ENCODE data around the gene RNF227. TPM values are rescaled to one million over a fixed set of nuclear protein-coding genes. Genes with fewer than 3 reads are reported as not detected.

RNF227 gene
- total RNA-seq, 6 experiments from 2014 or later, result 0.18 to 0.70 (median 0.46) TPM

DNA sequence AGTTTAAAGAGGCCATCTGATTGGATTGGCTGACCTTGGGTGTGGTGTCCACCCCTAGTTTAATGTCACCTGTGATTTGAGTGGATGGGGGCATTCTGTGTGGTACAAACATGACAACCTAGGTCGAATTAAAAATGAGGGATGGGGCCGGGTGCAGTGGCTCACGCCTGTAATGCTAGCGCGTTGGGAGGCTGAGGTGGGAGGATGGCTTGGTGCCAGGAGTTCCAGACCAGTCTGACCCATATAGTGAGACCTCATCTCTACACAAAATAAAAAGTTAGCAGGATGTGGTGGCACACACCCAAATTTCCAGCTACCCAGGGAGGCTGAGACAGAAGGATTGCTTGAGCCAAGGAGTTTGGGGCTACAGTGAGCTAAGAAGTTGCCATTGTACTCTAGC, 30.4 kb upstream of the RNF227 start:
- Histone ChIP-seq H3K4me1 (no peaks in the 10 kb centered on the region), H3K27me3 (no peaks in the 10 kb centered on the region), H3K27ac (no peak overlapping the region), H3K36me3 (peaks cover 0 to 54% (median 18%) of the 10 kb centered on the region in 4 donors), H3K9me3 (no peaks in the 10 kb centered on the region), H3K4me3 (no peak overlapping the region)
- intact Hi-C loops (cut with DNase I), result no loop called here
- no peak for TF ChIP-seq POLR2A (IDR thresholded peaks at IDR 0.05)
- ATAC-seq (no peak), DNase-seq (no peak)
- WGBS (ENCODE audit: insufficient coverage, low coverage, low lambda C conversion rate, missing lambda C conversion rate), result 76% methylated on average over 5 of the region's 5 CpGs

DNA sequence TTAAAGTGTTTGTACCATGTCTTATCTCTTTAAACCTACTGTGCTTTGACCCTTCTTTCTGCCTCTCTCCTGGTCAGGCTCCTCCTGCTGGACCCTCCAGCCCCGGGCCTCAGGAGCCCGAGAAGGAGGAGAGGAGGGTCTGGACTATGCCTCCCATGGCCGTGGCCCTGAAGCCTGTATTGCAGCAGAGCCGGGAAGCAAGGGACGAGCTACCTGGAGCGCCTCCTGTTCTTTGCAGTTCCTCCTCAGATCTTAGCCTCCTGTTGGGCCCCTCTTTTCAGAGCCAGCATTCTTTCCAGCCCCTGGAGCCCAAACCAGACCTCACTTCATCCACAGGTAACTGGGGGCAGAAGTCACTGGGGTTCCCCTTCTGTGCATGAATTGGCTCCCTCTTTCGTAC, 29.6 kb upstream of the RNF227 start:
- 96% methylated on average over 4 of the region's 7 CpGs for WGBS (ENCODE audit: insufficient coverage, low coverage, low lambda C conversion rate, missing lambda C conversion rate)

DNA sequence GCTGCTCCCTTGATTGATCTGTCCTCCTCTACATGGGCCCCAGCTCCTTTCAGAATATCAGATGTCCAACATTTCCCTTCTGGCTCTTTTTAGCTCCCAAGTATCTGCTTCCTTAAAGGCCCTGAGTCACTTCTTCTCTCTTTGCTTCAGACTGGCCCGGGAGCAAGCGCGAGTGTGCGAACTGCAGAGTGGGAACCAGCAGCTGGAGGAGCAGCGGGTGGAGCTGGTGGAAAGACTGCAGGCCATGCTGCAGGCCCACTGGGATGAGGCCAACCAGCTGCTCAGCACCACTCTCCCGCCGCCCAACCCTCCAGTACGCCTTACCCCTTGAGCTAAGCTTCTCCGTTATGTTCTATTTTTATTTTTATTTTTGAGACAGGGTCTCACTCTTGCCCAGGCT, 28.2 kb upstream of the RNF227 start:
- Histone ChIP-seq H3K36me3 (peaks cover 0 to 72% (median 28%) of the 10 kb centered on the region in 4 donors), H3K4me1 (no peaks in the 10 kb centered on the region), H3K4me3 (no peak overlapping the region), H3K27ac (no peak overlapping the region), H3K9me3 (no peaks in the 10 kb centered on the region), H3K27me3 (no peaks in the 10 kb centered on the region)
- no CpG with 5 or more reads among the region's 9 CpGs for whole genome bisulfite sequencing (ENCODE audit: insufficient coverage, low coverage, low lambda C conversion rate, missing lambda C conversion rate)
- intact Hi-C loops (cut with DNase I), result no loop called here
- ATAC-seq (no peak), DNase-seq (no peak)
- TF ChIP-seq, protein P1, sequence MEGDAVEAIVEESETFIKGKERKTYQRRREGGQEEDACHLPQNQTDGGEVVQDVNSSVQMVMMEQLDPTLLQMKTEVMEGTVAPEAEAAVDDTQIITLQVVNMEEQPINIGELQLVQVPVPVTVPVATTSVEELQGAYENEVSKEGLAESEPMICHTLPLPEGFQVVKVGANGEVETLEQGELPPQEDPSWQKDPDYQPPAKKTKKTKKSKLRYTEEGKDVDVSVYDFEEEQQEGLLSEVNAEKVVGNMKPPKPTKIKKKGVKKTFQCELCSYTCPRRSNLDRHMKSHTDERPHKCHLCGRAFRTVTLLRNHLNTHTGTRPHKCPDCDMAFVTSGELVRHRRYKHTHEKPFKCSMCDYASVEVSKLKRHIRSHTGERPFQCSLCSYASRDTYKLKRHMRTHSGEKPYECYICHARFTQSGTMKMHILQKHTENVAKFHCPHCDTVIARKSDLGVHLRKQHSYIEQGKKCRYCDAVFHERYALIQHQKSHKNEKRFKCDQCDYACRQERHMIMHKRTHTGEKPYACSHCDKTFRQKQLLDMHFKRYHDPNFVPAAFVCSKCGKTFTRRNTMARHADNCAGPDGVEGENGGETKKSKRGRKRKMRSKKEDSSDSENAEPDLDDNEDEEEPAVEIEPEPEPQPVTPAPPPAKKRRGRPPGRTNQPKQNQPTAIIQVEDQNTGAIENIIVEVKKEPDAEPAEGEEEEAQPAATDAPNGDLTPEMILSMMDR (IDR thresholded peaks at IDR 0.05), result no peak
- TF ChIP-seq POLR2A (IDR thresholded peaks at IDR 0.05), result no peak

More for the DNA sequence above, 29.6 kb upstream of the RNF227 start:
- DNase-seq (no peak), ATAC-seq (no peak)
- H3K27ac ChIP-seq, result no peak overlapping the region
- TF ChIP-seq, protein P1 (IDR thresholded peaks at IDR 0.05), result no peak
- no peak for TF ChIP-seq POLR2A (IDR thresholded peaks at IDR 0.05)
- H3K9me3 ChIP-seq, result no peaks in the 10 kb centered on the region
- no peaks in the 10 kb centered on the region for H3K27me3 ChIP-seq
- intact Hi-C loops (cut with DNase I), result no loop called here
- H3K4me1 ChIP-seq, result no peaks in the 10 kb centered on the region
- peaks cover 0 to 60% (median 21%) of the 10 kb centered on the region in 4 donors for H3K36me3 ChIP-seq
- no peak overlapping the region for H3K4me3 ChIP-seq

DNA sequence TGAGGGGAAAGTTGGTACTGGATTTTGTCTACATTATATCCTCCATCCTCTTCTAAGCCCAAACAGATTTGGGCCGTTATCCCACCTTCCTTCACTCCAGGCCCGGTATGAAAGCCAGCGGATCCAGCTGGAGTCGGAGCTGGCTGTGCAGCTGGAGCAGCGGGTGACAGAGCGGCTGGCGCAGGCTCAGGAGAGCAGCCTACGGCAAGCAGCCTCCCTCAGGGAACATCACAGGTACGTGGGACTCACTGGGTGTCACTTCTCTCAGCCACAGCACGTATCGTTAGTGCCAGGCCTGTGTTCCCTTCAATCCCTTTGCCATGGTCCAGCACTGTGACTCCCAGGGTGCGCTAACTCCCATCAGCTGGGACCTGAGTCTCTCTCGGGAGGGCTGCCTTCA, 27.2 kb upstream of the RNF227 start:
- TF ChIP-seq POLR2A (IDR thresholded peaks at IDR 0.05), result no peak
- TF ChIP-seq, protein P1 (IDR thresholded peaks at IDR 0.05), result no peak
- 87% methylated on average over 6 of the region's 13 CpGs for WGBS (ENCODE audit: insufficient coverage, low coverage, low lambda C conversion rate, missing lambda C conversion rate)
- Histone ChIP-seq H3K4me3 (no peak overlapping the region), H3K27ac (no peak overlapping the region), H3K36me3 (peaks cover 0 to 65% (median 26%) of the 10 kb centered on the region in 4 donors), H3K4me1 (no peaks in the 10 kb centered on the region), H3K9me3 (no peaks in the 10 kb centered on the region), H3K27me3 (no peaks in the 10 kb centered on the region)
- ATAC-seq (no peak), DNase-seq (no peak)
- intact Hi-C loops (cut with DNase I), result no loop called here

DNA sequence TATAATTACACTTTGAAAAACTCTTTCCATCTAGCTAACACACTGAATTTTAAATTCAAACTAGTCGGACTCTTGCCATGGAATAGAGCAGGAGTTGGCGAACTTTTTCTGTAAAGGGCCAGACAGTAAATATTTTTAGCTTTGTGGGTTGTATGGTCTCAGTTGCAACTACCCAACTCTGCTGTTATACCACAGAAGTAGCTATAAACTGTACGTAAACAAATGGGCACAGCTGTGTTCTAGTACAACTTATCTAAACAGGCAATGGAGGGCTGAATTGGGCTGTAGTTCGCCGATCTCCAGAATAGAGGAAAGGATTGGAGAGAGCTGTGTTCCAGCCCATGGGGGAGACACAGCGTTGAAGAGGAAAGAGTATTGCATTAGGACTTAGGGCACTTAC, 24.7 kb upstream of the RNF227 start:
- H3K36me3 ChIP-seq, result peaks cover 0 to 51% (median 23%) of the 10 kb centered on the region in 4 donors
- TF ChIP-seq, protein P1 (IDR thresholded peaks at IDR 0.05), result no peak
- no peak for TF ChIP-seq POLR2A (IDR thresholded peaks at IDR 0.05)
- DNase-seq (no peak), ATAC-seq (no peak)
- H3K27ac ChIP-seq, result no peak overlapping the region
- H3K27me3 ChIP-seq, result no peaks in the 10 kb centered on the region
- 92% methylated on average over 6 of the region's 6 CpGs for WGBS (ENCODE audit: insufficient coverage, low coverage, low lambda C conversion rate, missing lambda C conversion rate)
- no peaks in the 10 kb centered on the region for H3K4me1 ChIP-seq
- intact Hi-C loops (cut with DNase I), result no loop called here
- H3K4me3 ChIP-seq, result no peak overlapping the region
- H3K9me3 ChIP-seq, result no peaks in the 10 kb centered on the region
